Stimulated activated CD4-positive, alpha-beta T cell treated with anti-CD3 and anti-CD28 coated beads, Interleukin-2, amount 100 ng/mL, for 24 hours (primary cell): ENCODE data around the gene PPID.
"Not testable (repeated sequence)": the region's sequence is repeated elsewhere in the genome, so short reads cannot be mapped to it uniquely, and the experiment has no call there.

ENCODE experiments used
- DNase-seq, 2 donors: peaks; one replicate each; pipeline ENCODE4 v3.0.0-alpha.2; 2020

The PPID gene

GRCh38 chr4:158666892-158667291 is 56.3 kb downstream of the PPID start:
- no peak for DNase-seq

- DNase-seq: no peak
Observed at GRCh38 chr4:158664806-158665205, 58.4 kb downstream of the PPID start.

GRCh38 chr4:158663707-158664625 is 59.2 kb downstream of the PPID start:
- DNase-seq: not testable (repeated sequence)

GRCh38 chr4:158663255-158663654 is 59.9 kb downstream of the PPID start:
- not testable (repeated sequence) for DNase-seq
